GM04503 (cell line): ENCODE results near the gene HSPA1L.

ENCODE experiments used
- DNase-seq: peaks from one replicate; pipeline ENCODE4 v3.0.0-alpha.2; 2012; ENCODE audit warnings: low read depth

The HSPA1L gene

GRCh38 chr6:31781244-31782125 lies 33.6 kb downstream of the HSPA1L start:
- no peak for DNase-seq

GRCh38 chr6:31780507-31781243 lies 34.4 kb downstream of the HSPA1L start:
- no peak for DNase-seq

- DNase-seq, result no peak
Observed at GRCh38 chr6:31779908-31780307, 35.2 kb downstream of the HSPA1L start.

DNA sequence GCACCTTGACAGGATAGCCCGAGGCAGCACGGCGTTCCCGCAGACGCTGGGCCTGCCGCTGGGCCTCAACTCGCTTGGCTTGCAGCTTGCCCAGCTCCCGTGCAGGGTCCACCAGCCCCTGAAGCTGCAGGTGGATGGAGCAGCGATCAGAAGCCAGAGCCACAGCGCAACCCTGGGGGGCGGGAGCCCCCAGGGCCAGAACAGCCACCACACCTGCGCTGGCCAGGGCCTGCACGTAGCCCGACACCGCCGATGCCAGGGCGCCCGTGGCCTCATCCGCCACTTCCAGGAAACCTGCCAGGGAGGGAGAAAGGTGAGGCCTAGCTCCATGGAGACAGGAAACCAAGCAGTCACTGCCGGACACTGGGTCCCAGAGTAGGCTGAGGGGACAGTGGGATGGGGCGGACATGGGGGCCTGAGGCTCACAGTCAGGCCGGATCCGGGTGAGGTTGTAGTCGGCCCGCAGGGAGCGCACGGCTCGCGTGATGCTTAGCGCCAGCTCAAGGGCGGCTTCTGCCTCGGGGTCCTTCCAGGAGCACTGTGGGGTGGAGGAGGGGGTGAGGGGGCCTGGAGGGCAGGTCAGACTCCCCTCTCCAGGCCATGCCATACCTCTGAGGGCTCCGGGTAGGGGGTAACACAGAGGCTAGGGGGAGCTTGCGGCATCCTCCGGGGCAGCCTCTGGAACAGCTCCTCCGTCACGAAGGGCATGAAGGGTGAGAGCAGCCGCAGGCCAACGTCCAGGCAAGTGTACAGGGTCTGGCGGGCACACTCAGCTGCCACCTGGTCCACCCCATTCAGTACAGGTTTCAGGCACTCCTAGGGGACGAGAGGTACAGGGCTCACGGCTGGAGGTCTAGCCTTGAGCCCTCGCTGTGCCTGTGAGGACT lies 35.8 kb downstream of the HSPA1L start:
- DNase-seq, result no peak

DNA sequence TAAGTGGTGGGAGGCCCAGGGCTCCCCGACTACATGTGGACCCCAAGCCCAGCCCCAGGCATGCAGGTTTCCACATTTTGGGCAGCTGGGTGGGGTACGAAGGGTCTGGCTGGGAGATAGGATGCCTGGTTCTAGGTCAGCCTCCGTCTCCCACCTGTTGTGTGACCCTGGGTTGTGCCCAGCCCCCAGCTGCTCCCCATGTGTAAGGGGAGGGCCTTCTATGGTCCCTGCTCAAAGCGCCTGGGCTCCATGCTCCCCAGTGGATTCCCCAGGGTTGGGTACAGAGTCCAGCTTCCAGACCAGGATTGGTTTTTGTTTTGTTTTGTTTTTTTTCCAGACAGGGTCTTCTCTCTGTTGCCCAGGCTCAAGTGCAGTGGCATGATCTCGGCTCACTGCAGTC lies 36.9 kb downstream of the HSPA1L start:
- no peak for DNase-seq

DNA sequence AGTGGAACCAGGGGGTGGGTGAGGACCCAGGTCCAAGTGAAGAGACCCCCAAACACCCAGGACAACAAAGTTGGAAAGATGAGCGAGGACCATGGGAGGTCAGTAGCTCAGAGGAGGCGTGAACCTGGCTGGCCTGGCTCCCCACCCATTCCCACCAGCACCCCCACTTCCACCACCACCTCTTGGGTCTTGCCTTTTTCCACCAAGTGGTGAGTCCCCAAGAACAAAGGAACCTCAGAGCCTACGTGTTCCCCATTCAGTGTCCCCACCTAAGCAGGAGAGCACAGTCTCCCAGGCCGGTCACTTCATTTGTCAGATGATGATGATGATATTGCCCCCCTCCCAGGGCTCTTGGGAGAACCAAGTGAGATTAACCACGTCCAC lies 37.4 kb downstream of the HSPA1L start:
- no peak for DNase-seq

DNA sequence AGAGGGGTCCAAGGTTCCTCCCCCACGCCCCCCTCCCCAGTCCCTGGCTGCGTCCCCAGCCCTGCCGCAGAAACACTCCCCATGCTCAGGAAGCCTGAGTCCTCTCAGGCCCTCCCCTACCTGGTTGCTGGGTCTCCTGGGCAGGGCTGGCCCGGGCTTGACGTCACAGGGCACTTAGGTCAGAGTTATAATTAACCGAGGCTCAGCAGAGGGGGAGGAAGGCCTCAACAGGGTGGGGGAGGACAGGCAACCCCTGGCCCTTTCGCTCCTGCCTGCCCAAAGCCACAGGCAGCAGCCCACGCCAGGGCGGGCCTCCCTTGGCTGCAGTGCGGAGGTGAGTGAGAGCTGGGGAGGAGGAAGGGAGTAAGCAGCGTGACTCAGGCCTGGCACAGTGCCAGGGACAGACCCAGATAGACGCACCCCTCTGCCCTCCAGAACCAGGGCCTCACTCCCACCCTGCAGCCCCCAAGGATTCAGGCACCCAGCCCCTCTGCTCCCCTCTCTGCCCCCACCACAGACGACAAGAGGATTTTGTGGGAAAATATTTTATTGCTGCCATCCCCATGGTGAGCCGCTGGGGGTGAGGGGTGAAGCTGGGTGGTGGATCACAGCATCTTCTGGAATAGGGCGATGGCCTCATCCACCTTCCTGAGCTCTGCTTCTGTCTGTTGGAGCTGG lies 38.0 kb downstream of the HSPA1L start, which contains the start of gene VWA7:
Gene VWA7 (minus strand): TSS at position 340 of the 678 bp plus-strand sequence. CDS start 549 bp downstream, outside the sequence.
- no peak for DNase-seq

GRCh38 chr6:31776485-31776988 lies 38.5 kb downstream of the HSPA1L start:
- no peak for DNase-seq

DNA sequence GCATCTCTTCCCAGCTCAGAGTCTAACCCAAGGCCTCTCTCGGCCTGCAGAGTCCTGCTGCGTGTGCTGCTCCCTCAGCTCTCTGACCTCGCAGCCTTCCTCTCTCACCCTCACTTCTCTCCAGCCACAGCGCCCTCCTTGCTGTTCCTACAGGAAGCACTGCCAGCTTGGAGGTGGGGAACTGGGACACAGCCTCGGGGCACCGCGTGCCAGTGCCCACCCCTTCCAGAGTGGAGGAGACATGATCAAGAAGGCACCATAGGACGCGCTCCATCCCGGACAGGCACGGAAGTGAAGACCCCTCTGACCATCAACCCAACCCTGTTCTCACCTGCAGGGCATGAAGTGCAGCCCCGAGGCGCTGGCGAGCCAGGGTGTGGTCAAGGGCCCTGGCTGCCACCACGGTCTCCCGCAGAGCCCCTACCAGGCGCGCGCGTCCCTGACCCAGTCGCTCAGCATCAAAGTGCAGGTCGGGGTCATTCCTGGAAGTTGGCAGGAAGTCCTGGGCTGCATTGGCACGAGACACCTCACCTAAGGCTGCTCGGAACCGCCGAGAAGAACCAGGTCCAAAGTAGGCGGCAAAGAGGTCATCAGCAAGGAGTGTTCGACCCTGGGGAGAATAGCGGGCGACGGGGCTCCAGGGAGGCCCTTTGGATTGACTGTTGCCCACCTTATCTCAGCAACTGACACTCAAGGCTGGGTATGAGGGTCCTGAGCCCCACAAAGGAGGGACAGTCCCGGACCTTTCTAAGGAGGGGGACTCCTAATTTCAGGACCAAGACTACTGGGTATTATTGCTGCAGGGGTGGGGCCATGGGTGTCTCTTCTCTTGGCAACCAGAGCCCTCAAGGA lies 39.2 kb downstream of the HSPA1L start:
- no peak for DNase-seq

GRCh38 chr6:31775184-31775583 lies 39.9 kb downstream of the HSPA1L start:
- no peak for DNase-seq

GRCh38 chr6:31771992-31772358 lies 43.1 kb downstream of the HSPA1L start:
- no peak for DNase-seq

DNA sequence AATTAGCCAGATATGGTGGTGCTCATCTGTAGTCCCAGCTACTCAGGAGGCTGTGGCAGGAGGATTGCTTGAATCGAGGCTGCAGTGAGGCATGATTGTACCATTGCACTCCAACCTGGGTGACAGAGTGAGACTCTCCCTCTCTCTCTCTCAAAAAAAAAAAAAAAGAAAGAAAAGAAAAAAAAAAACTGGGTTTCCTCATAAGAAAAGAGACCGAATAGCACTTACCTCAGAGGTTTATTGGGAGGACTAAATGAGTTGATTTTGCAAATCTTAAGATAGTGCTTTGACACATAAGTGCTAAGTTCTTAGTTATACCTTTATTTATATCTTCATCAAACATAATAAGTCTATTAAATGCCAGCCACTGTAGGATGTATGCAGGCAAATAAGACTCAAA lies 44.2 kb downstream of the HSPA1L start:
- no peak for DNase-seq

DNA sequence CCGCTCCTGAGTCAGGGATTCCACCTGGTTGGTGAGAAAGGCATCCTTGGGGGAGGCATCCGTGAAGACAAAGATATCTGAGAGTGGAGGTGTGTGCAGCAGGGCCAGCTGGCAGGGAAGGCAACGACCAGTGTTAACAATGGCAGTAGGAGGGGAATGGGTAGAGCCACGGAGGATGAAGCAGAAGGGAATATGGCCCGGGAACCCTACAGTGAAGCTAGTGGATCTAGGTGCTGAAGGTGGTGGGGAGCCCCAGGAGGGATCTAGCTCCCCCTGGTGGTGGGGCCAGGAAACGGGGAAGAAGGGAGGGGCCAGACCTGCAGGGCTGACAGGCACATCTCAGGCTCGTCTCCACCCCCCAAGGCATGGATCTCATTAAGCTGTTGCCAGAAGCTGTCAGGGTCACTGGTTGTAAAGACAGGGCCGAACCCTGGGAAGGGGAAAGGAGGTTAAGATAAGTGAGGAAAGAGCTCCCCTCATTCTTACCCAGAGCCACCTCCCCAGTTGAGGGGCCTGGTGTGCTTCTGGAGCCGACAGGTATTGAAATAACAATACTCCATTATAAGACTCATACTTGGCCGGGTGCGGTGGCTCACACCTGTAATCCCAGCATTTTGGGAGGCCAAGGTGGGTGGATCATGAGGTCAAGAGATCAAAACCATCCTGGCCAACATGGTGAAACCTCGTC lies 45.3 kb downstream of the HSPA1L start:
- DNase-seq, result no peak

GRCh38 chr6:31768363-31769257 lies 46.5 kb downstream of the HSPA1L start:
- DNase-seq, result no peak

DNA sequence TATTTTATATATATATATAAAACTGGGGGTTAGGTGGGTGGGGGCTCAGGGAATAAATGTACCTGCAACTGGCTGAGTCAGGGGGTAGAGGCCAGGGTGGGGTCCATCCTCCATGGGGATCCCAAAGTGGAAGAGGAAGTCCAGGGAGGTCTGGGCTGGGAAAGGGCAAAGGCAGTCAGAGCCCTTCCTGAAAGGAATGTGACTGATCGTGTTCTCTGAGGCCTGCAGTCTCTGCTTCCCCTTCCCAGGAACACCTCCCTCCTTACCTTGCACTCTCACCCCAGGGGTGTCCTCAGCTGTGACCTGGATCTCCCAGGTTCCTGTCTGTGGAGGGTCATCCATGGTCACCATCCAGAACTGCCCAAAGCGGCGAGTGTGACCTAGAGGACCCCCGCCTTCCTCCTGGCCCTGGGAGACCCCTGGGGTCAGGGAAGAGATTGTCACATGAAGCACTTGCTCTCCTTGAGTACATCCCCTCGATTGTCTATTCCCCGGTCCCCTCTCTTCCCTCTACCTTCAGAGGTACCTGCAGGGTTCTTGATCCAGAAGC lies 47.9 kb downstream of the HSPA1L start:
- DNase-seq, result no peak

DNA sequence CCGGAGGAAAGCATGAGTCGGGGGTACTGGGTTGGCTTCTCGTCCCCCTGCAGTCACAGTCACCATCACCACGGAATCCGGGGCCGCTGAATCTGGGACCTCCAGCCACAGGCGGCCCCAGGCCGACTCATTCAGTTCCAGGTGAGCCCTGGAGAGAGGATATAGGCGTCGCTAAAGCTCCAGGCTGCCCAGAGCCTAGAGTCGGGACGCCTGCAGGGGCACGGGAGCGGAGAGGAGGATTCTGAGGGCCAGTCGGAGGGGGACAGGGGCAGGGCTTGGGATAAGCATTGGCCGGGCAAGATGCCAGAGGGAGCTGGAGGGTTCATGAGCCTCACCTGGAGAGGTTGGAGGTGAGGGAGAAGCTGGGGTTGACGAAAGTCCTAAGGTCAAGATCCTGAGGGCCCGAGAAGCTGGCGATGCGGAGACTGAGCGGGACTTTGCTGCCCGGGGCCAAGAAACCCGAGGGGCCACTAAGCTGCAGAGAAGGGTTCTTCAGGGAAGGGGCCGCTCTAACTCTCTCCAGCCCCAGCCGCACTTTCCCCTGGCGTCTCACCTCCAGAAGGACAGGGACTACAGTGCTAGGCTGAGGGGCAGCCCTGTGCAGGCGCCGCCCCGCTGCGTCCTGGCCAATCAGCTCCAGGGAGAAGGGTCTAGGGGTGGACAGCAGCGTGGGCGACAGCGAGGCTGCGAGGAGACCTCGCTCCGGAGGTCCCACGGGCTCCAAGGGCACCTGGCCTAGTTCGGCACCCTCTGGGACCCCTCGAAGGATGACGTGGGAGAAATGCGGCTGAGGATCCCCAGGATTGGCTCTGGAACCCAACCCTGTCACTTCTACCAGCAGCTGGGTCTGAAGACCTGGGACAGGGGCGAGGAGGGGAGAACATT lies 48.9 kb downstream of the HSPA1L start:
- no peak for DNase-seq

- no peak for DNase-seq
Observed at GRCh38 chr6:31765559-31765909, 49.5 kb downstream of the HSPA1L start.

DNA sequence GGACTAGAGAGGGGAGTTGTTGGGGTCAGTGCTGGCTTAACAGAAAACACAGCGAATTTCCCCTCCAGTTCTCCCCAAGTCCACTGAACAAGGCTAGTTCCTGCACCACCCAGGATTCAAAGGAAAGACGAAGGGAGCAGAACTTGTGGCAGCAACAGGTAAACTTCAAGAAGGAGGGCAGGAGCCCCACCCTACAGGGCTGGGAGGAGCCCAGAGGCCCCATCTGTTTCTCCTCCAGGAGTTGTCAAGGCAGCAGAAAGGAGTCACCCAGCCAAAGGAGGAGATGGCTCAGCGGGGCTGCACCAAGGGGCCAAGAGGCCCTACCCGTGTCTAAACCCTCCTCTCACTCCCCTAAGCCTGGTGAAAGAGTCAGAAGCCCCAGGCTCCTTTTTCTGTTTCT lies 50.9 kb downstream of the HSPA1L start:
- DNase-seq, result no peak
